Gastrocnemius medialis (tissue), 4 donors: ENCODE measurements around the gene POU6F1. TPM values are rescaled to one million over a fixed set of nuclear protein-coding genes. Genes with fewer than 3 reads are reported as not detected.

Experiments used
- ATAC-seq, 2 donors: fragments of 150-250 bp; one replicate each; pipeline ENCODE4 v1.9.1; 2016
- DNase-seq, 2 donors: peaks; one replicate each; pipeline ENCODE4 v3.0.0-alpha.2; 2019
- H3K27ac ChIP-seq, 4 donors: fragments of 200-600 bp; sonication (generic); 1 replicate in 1 of 4; 2 replicates in 3 of 4; pipeline ENCODE4 v1.5.1; 2016 to 2018; ENCODE audit warnings: mild to moderate bottlenecking in 2 of 4, moderate library complexity in 1 of 4
- H3K27me3 ChIP-seq, 3 donors: fragments of 200-600 bp; sonication (generic) in 2 of 3; 1 replicate in 1 of 3; 2 replicates in 2 of 3; pipeline versions ENCODE4 v1.5.1 to v1.6.0; 2016 to 2019; ENCODE audit warnings: mild to moderate bottlenecking in 1 of 3, moderate library complexity in 1 of 3
- H3K36me3 ChIP-seq, 2 donors: fragments of 200-600 bp; sonication (generic) in 1 of 2; one replicate each; pipeline ENCODE4 v1.5.1; 2017 to 2018
- H3K4me1 ChIP-seq, 2 donors: fragments of 200-600 bp; sonication (generic) in 1 of 2; one replicate each; pipeline ENCODE4 v1.5.1; 2016 to 2017; ENCODE audit warnings: mild to moderate bottlenecking in 2 of 2
- H3K4me3 ChIP-seq, 4 donors: fragments of 200-600 bp; sonication (generic) in 3 of 4; 1 replicate in 1 of 4; 2 replicates in 3 of 4; pipeline ENCODE4 v1.5.1; 2016 to 2019; ENCODE audit warnings: mild to moderate bottlenecking in 2 of 4
- H3K9me3 ChIP-seq, 3 donors: fragments of 200-600 bp; sonication (generic) in 2 of 3; 1 replicate in 1 of 3; 2 replicates in 2 of 3; pipeline ENCODE4 v1.5.1; 2016 to 2019
- CTCF ChIP-seq, 5 experiments: fragments of 450-650 bp in 3 of 5; fragments of 200-600 bp in 2 of 5; sonication (generic) in 2 of 5; IDR thresholded peaks in 4 of 5; conservative IDR thresholded peaks in 1 of 5; 1 replicate in 4 of 5; 2 replicates in 1 of 5; pipeline ENCODE4 v1.5.1; 2016 to 2019; ENCODE audit warnings: antibody characterized with exemption in 5 of 5, mild to moderate bottlenecking in 3 of 5, moderate library complexity in 3 of 5
- POLR2A ChIP-seq, 2 donors: fragments of 450-650 bp; IDR thresholded peaks; one replicate each; pipeline ENCODE4 v1.6.1; 2017; ENCODE audit warnings: antibody characterized with exemption in 2 of 2, mild to moderate bottlenecking in 2 of 2, moderate library complexity in 2 of 2
- in situ Hi-C, 4 donors: fragments of 200-750 bp; cut with MboI; loops; one replicate each; pipeline versions ENCODE4 v1.15.0 to v1.8.0; 2017; ENCODE audit warnings: low sequenced_read_pairs in 4 of 4
- intact Hi-C: fragments of 100-400 bp; cut with DNase I; formaldehyde crosslinking; loops from one replicate; pipeline ENCODE4 v1.15.1; 2023; ENCODE audit warnings: low total_unique reads
- total RNA-seq, 4 donors: library from RNA; depleted of rRNA; stranded (reverse); fragments of >200 nt; gene quantifications; one replicate each; pipeline versions ENCODE4 v1.1.0 to v1.2.3, GENCODE V29; 2016

Gene POU6F1
- total RNA-seq, 4 donors from 2014 or later: 8.1 to 11.1 (median 9.9) TPM

- no peak for TF ChIP-seq CTCF (IDR thresholded peaks at IDR 0.05 in 4 of 5, conservative IDR thresholded peaks at IDR 0.05 in 1 of 5)
- TF ChIP-seq POLR2A (IDR thresholded peaks at IDR 0.05): no peak
- ATAC-seq: peak; percentile 6 to 13
Observed at GRCh38 chr12:51171884-51172514, 45.9 kb downstream of the POU6F1 start.

DNA sequence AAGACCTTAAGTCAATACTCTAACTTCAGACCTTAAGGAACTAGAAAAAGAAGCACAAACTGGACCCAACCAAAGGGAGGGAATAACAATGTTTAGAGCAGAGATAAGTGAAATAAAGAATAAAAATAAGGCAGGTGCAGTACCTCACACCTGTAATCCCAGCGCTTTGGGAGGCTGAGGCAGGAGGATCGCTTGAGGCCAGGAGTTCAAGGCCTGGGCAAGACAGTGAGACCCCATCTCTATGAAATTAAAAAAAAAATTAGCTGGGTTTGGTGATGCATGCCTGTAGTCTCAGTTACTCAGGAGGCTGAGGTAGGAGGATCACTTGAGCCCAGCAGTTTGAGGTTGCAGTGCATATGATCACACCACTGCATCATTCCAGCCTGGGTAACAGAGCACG lies 54.1 kb downstream of the POU6F1 start:
- ATAC-seq (no peak), DNase-seq (no peak)
- H3K9me3 ChIP-seq: no peaks in the 10 kb centered on the region
- H3K27ac ChIP-seq: no peak overlapping the region
- no peaks in the 10 kb centered on the region for H3K27me3 ChIP-seq
- H3K36me3 ChIP-seq: no peaks in the 10 kb centered on the region
- TF ChIP-seq POLR2A (IDR thresholded peaks at IDR 0.05): no peak
- TF ChIP-seq CTCF (IDR thresholded peaks at IDR 0.05 in 4 of 5, conservative IDR thresholded peaks at IDR 0.05 in 1 of 5): no peak
- H3K4me1 ChIP-seq: peaks cover 0 to 3% of the 10 kb centered on the region in 2 donors
- in situ Hi-C loops (no loop called here), intact Hi-C loops (no loop called here)
- no peak overlapping the region for H3K4me3 ChIP-seq

More at GRCh38 chr12:51171884-51172514, 45.9 kb downstream of the POU6F1 start:
- DNase-seq: no peak
- H3K27ac ChIP-seq: peak overlapping the region; percentile 93 to 99 (median 96)
- peak overlapping the region; percentile 79 to 92 (median 88) for H3K4me3 ChIP-seq
- in situ Hi-C loops (loop anchor here in 1 of 4 donors (10.0 kb wide), 1 partner anchor 63 kb away; the partner anchor contains the start of gene DAZAP2), intact Hi-C loops (loop anchor here (5.0 to 10.0 kb wide), 2 partner anchors 47 to 90 kb away; partner anchors contain the start of gene CSRNP2)
- H3K27me3 ChIP-seq: no peaks in the 10 kb centered on the region
- no peaks in the 10 kb centered on the region for H3K36me3 ChIP-seq
- peaks cover 28 to 30% of the 10 kb centered on the region in 2 donors for H3K4me1 ChIP-seq
- H3K9me3 ChIP-seq: no peaks in the 10 kb centered on the region

DNA sequence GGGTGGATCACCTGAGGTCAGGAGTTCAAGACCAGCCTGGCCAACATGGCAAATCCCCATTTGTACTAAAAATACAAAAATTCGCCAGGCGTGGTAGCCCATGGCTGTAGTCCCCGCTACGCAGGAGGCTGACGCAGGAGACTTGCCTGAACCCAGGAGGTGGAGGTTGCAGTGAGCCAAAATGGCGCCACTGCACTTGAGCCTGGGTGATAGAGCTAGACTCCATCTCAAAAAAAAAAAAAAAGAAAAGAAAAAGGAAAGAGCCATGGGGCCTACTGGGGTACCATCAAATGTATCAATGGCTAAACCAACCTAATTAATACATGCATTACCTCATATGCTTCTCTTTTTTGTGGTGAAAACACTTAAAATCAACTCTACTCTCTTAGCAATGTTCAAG lies 55.6 kb downstream of the POU6F1 start:
- Histone ChIP-seq H3K4me3 (no peak overlapping the region), H3K27me3 (no peaks in the 10 kb centered on the region), H3K4me1 (no peaks in the 10 kb centered on the region), H3K36me3 (no peaks in the 10 kb centered on the region), H3K9me3 (no peaks in the 10 kb centered on the region), H3K27ac (no peak overlapping the region)
- intact Hi-C loops: no loop called here
- ATAC-seq (no peak), DNase-seq (no peak)
- TF ChIP-seq CTCF (IDR thresholded peaks at IDR 0.05 in 4 of 5, conservative IDR thresholded peaks at IDR 0.05 in 1 of 5) (no peak), POLR2A (IDR thresholded peaks at IDR 0.05) (no peak)
- in situ Hi-C loops: no loop called here

GRCh38 chr12:51160814-51161459 lies 56.9 kb downstream of the POU6F1 start:
- no peak for DNase-seq
- no peaks in the 10 kb centered on the region for H3K4me1 ChIP-seq
- in situ Hi-C loops (no loop called here), intact Hi-C loops (no loop called here)
- H3K36me3 ChIP-seq: no peaks in the 10 kb centered on the region
- no peaks in the 10 kb centered on the region for H3K9me3 ChIP-seq
- no peak for ATAC-seq
- H3K27me3 ChIP-seq: no peaks in the 10 kb centered on the region
- H3K27ac ChIP-seq: no peak overlapping the region
- no peak overlapping the region for H3K4me3 ChIP-seq
- TF ChIP-seq POLR2A (IDR thresholded peaks at IDR 0.05): no peak
- TF ChIP-seq CTCF (IDR thresholded peaks at IDR 0.05 in 4 of 5, conservative IDR thresholded peaks at IDR 0.05 in 1 of 5): no peak
